ENCODE measurements around the gene ABCA4. TPM values are rescaled to one million over a fixed set of nuclear protein-coding genes. Genes with fewer than 3 reads are reported as not detected.

The ABCA4 gene
- total RNA-seq, 4 donors from 2014 or later, result not detected

DNA sequence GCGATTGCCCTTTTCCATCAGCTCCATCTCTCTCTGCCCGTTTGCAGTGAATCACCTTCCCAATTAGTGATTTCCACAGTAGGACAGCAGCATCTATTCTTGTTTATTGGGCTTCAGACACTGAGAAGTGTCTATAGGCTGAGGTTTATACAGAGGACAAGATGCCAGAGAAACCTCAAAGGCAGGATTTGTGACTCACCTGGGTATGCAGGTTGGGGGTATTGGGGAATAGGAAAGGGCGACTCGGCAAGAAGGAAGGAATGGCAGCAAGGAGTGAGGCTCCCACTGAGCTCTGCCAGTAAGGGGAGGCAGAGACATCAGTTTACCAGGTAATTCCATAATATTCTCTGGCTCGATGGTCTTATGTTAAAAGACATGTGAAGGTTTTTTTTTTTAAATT, 25.3 kb upstream of the ABCA4 start:
- in situ Hi-C loops (cut with MboI; ENCODE audit: low sequenced_read_pairs in 4 of 4), result no loop called here
- no peaks in the 10 kb centered on the region for H3K27me3 ChIP-seq

DNA sequence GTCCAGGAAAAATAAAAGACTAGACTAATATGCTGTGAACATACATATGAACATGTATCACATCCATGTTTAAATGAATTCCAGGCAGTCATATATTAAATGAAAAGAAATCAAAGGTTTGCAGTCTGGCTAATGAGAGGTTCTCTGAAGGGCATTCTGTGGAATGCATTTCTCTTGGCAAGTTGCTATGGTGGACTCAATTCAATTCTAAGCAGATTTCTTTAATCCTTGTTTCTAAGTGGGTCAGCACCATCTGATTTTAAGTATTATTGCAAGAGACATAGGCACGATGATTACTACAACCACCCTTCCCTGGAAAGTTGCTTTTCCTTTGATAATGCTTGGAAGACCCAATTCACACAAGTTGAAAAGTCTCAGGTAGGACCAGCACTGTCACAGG, 23.9 kb upstream of the ABCA4 start:
- in situ Hi-C loops (cut with MboI; ENCODE audit: low sequenced_read_pairs in 4 of 4), result no loop called here

More for the DNA sequence above, 25.3 kb upstream of the ABCA4 start:
- no peak overlapping the region for H3K4me3 ChIP-seq
- H3K4me1 ChIP-seq, result peaks cover 0 to 6% of the 10 kb centered on the region in 2 donors
- TF ChIP-seq POLR2A (IDR thresholded peaks at IDR 0.05), result no peak
- TF ChIP-seq, protein P1, sequence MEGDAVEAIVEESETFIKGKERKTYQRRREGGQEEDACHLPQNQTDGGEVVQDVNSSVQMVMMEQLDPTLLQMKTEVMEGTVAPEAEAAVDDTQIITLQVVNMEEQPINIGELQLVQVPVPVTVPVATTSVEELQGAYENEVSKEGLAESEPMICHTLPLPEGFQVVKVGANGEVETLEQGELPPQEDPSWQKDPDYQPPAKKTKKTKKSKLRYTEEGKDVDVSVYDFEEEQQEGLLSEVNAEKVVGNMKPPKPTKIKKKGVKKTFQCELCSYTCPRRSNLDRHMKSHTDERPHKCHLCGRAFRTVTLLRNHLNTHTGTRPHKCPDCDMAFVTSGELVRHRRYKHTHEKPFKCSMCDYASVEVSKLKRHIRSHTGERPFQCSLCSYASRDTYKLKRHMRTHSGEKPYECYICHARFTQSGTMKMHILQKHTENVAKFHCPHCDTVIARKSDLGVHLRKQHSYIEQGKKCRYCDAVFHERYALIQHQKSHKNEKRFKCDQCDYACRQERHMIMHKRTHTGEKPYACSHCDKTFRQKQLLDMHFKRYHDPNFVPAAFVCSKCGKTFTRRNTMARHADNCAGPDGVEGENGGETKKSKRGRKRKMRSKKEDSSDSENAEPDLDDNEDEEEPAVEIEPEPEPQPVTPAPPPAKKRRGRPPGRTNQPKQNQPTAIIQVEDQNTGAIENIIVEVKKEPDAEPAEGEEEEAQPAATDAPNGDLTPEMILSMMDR (IDR thresholded peaks at IDR 0.05 in 4 of 5, conservative IDR thresholded peaks at IDR 0.05 in 1 of 5), result no peak
- H3K27ac ChIP-seq, result no peak overlapping the region
- ATAC-seq, result no peak
- no peaks in the 10 kb centered on the region for H3K9me3 ChIP-seq
- no peaks in the 10 kb centered on the region for H3K36me3 ChIP-seq
- no peak for DNase-seq
- intact Hi-C loops (cut with DNase I; ENCODE audit: low total_unique reads), result no loop called here

DNA sequence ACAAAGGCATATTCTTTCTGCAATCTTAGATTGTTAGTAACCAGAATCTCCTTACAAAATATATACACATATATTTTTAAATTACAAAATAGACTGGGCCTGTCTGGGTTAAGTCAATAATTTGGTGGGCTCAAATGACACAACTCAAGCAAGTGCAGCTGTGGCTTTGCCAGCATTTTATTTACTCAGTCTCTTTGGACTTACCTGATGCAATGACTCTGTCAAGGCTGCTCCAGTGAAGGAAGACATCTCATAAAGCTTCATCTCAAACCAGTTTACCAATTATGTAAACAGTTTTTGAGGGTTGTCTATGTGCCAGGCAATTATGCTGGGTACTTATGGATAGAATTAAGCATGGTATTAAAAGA, 22.8 kb upstream of the ABCA4 start:
- H3K27me3 ChIP-seq, result no peaks in the 10 kb centered on the region
- in situ Hi-C loops (cut with MboI; ENCODE audit: low sequenced_read_pairs in 4 of 4), result no loop called here
- H3K27ac ChIP-seq, result no peak overlapping the region

More for the DNA sequence above, 23.9 kb upstream of the ABCA4 start:
- no peak for TF ChIP-seq POLR2A (IDR thresholded peaks at IDR 0.05)
- TF ChIP-seq, protein P1 (IDR thresholded peaks at IDR 0.05 in 4 of 5, conservative IDR thresholded peaks at IDR 0.05 in 1 of 5), result no peak
- H3K4me1 ChIP-seq, result peaks cover 0 to 6% of the 10 kb centered on the region in 2 donors
- H3K27ac ChIP-seq, result no peak overlapping the region
- no peaks in the 10 kb centered on the region for H3K27me3 ChIP-seq
- no peaks in the 10 kb centered on the region for H3K36me3 ChIP-seq
- DNase-seq, result no peak
- no peak for ATAC-seq
- H3K9me3 ChIP-seq, result no peaks in the 10 kb centered on the region
- no peak overlapping the region for H3K4me3 ChIP-seq
- intact Hi-C loops (cut with DNase I; ENCODE audit: low total_unique reads), result no loop called here

DNA sequence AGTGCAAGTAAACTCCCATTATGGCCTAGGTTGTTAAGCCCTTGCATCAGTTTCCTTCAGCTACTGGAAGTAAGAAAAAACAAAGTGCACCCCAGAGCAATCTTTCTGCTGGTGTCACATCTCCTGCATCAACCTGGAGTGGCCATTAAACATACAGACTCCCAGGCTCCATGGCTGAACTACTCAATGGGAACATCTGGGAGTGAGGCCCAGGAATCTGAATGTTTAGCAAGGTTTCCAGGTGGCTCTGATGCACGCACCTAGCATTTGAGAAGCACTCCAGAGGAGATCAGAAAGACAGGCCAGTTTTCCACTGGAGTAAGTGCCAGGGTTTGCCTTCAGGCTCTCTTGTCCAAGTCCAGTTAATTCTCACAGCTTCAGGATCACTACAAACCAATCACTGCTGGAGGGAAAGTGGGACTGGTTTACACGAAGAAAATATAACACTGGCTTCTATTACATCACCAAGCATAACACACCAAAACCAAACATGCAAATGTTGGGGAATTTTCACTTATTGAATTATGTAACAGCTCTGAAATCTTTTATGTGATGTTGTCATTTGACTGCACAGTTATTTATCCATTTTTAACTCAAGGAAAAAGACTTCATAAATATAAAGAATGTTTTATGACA, 22.3 kb upstream of the ABCA4 start:
- H3K36me3 ChIP-seq, result no peaks in the 10 kb centered on the region
- DNase-seq (no peak), ATAC-seq (no peak)
- peaks cover 0 to 6% of the 10 kb centered on the region in 2 donors for H3K4me1 ChIP-seq
- H3K4me3 ChIP-seq, result no peak overlapping the region
- no peak overlapping the region for H3K27ac ChIP-seq
- intact Hi-C loops (cut with DNase I; ENCODE audit: low total_unique reads) (no loop called here), in situ Hi-C loops (cut with MboI; ENCODE audit: low sequenced_read_pairs in 4 of 4) (no loop called here)
- no peaks in the 10 kb centered on the region for H3K9me3 ChIP-seq
- no peaks in the 10 kb centered on the region for H3K27me3 ChIP-seq
- TF ChIP-seq, protein P1 (IDR thresholded peaks at IDR 0.05 in 4 of 5, conservative IDR thresholded peaks at IDR 0.05 in 1 of 5), result no peak
- no peak for TF ChIP-seq POLR2A (IDR thresholded peaks at IDR 0.05)

More for the DNA sequence above, 22.8 kb upstream of the ABCA4 start:
- DNase-seq, result no peak
- H3K36me3 ChIP-seq, result no peaks in the 10 kb centered on the region
- no peaks in the 10 kb centered on the region for H3K9me3 ChIP-seq
- peaks cover 0 to 6% of the 10 kb centered on the region in 2 donors for H3K4me1 ChIP-seq
- ATAC-seq, result no peak
- no peak for TF ChIP-seq POLR2A (IDR thresholded peaks at IDR 0.05)
- TF ChIP-seq, protein P1 (IDR thresholded peaks at IDR 0.05 in 4 of 5, conservative IDR thresholded peaks at IDR 0.05 in 1 of 5), result no peak
- H3K4me3 ChIP-seq, result no peak overlapping the region
- intact Hi-C loops (cut with DNase I; ENCODE audit: low total_unique reads), result no loop called here

DNA sequence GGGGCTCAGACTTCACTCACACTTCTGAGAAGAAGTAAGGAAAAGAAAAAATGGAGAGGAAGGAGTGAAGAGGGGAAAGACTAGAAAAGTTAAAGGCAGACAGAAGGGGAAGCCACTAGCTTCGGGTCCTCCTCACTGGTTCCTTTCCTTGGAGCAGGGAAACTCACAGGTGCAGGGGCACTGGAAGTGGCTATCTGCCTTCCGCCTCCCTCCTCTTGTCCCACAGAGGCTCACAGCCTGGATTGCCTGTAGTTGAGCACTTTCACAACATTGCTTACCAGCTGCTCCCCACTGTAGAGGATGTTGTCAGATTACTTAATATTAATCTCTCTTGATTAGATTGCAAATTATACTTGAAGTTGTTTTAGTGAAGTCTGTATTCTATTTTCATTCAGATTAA, 21.6 kb upstream of the ABCA4 start:
- Histone ChIP-seq H3K27ac (no peak overlapping the region), H3K4me1 (peaks cover 0 to 6% of the 10 kb centered on the region in 2 donors), H3K27me3 (no peaks in the 10 kb centered on the region), H3K9me3 (no peaks in the 10 kb centered on the region), H3K36me3 (no peaks in the 10 kb centered on the region), H3K4me3 (no peak overlapping the region)
- in situ Hi-C loops (cut with MboI; ENCODE audit: low sequenced_read_pairs in 4 of 4) (no loop called here), intact Hi-C loops (cut with DNase I; ENCODE audit: low total_unique reads) (no loop called here)
- ATAC-seq, result no peak
- TF ChIP-seq, protein P1 (IDR thresholded peaks at IDR 0.05 in 4 of 5, conservative IDR thresholded peaks at IDR 0.05 in 1 of 5), result no peak
- TF ChIP-seq POLR2A (IDR thresholded peaks at IDR 0.05), result no peak
- no peak for DNase-seq
